SK-N-SH (cell line): ENCODE results near the gene GZMA.

Source experiments
- CTCF ChIP-seq: fragments of 200-600 bp; sonication (generic); IDR thresholded peaks from 2 replicates; pipeline ENCODE4 v1.6.1; 2017; ENCODE audit warnings: antibody characterized with exemption, mild to moderate bottlenecking, moderate library complexity
- JUND ChIP-seq: IDR thresholded peaks from 2 replicates; pipeline ENCODE4 v1.4.0; 2012
- POLR2AphosphoS5 ChIP-seq: IDR thresholded peaks from 2 replicates; pipeline ENCODE4 v1.6.1; 2012; ENCODE audit warnings: low read depth, low read length

GRCh38 chr5:55104036-55104772 is 1.8 kb downstream of the GZMA start:
- TF ChIP-seq POLR2AphosphoS5 (no peak), CTCF (no peak), JUND (no peak)
